HL-60/S4 (cell line): ENCODE results near the gene LSS.
"Not testable (repeated sequence)": the region's sequence is repeated elsewhere in the genome, so short reads cannot be mapped to it uniquely, and the experiment has no call there.

Source experiments
- in situ Hi-C: fragments of 300-500 bp; cut with MboI; formaldehyde crosslinking; loops from 2 replicates; pipeline ENCODE4 v1.14.3; 2022; ENCODE audit warnings: low sequenced_read_pairs

LSS gene

GRCh38 chr21:46206163-46207005 is 22.2 kb downstream of the LSS start:
- in situ Hi-C loops: no loop called here

- in situ Hi-C loops: no loop called here
Observed at GRCh38 chr21:46205766-46206162, 22.8 kb downstream of the LSS start.

- in situ Hi-C loops: no loop called here
Observed at GRCh38 chr21:46205166-46205565, 23.4 kb downstream of the LSS start.

- in situ Hi-C loops: no loop called here
Observed at GRCh38 chr21:46203203-46203600, 25.4 kb downstream of the LSS start.

- in situ Hi-C loops: no loop called here
Observed at GRCh38 chr21:46202592-46203202, 25.9 kb downstream of the LSS start.

GRCh38 chr21:46200877-46201803 is 27.4 kb downstream of the LSS start:
- in situ Hi-C loops: not testable (repeated sequence)

- in situ Hi-C loops: no loop called here
Observed at GRCh38 chr21:46199436-46200373, 28.9 kb downstream of the LSS start.

- in situ Hi-C loops: no loop called here
Observed at GRCh38 chr21:46196733-46197132, 31.8 kb downstream of the LSS start.

GRCh38 chr21:46195595-46196195 is 32.9 kb downstream of the LSS start:
- in situ Hi-C loops: no loop called here

- in situ Hi-C loops: no loop called here
Observed at GRCh38 chr21:46194374-46195334, 33.9 kb downstream of the LSS start.

- in situ Hi-C loops: no loop called here
Observed at GRCh38 chr21:46193829-46194373, 34.7 kb downstream of the LSS start.

- in situ Hi-C loops: no loop called here
Observed at GRCh38 chr21:46191686-46192575, 36.6 kb downstream of the LSS start.

- in situ Hi-C loops: no loop called here
Observed at GRCh38 chr21:46191257-46191685, 37.3 kb downstream of the LSS start.

- in situ Hi-C loops: no loop called here
Observed at GRCh38 chr21:46190491-46191131, 38.0 kb downstream of the LSS start.

- in situ Hi-C loops: no loop called here
Observed at GRCh38 chr21:46189959-46190490, 38.5 kb downstream of the LSS start.

- in situ Hi-C loops: no loop called here
Observed at GRCh38 chr21:46189213-46189958, 39.2 kb downstream of the LSS start.
